SK-N-SH (cell line): ENCODE measurements around the gene MAP3K1.
A peak's percentile ranks its signal among the peaks of the same experiment; 100 is the strongest.

Experiments
- EP300 ChIP-seq, 2 experiments: IDR thresholded peaks; 2 replicates each; pipeline versions ENCODE4 v1.4.0 to v1.6.1; 2012; ENCODE audit warnings: borderline replicate concordance in 1 of 2, low read depth in 1 of 2, low read length in 1 of 2
- EZH2phosphoT487 ChIP-seq: fragments of 200-600 bp; sonication (generic); IDR thresholded peaks from 2 replicates; pipeline ENCODE4 v1.6.1; 2017; ENCODE audit warnings: low read depth, mixed run types, mild to moderate bottlenecking, antibody characterized with exemption, moderate library complexity, borderline replicate concordance
- FOXM1 ChIP-seq: IDR thresholded peaks from 2 replicates; pipeline ENCODE4 v1.4.0; 2012; ENCODE audit warnings: low read depth, mild to moderate bottlenecking
- MEF2A ChIP-seq: IDR thresholded peaks from 2 replicates; pipeline ENCODE4 v1.4.0; 2012; ENCODE audit warnings: low read depth, borderline replicate concordance
- MXI1 ChIP-seq: IDR thresholded peaks from 2 replicates; pipeline ENCODE4 v1.6.1; 2012; ENCODE audit warnings: mild to moderate bottlenecking, low read depth, low read length, improper control_type of control experiment
- NFIC ChIP-seq: IDR thresholded peaks from 2 replicates; pipeline ENCODE4 v1.4.0; 2012; ENCODE audit warnings: borderline replicate concordance
- NRF1 ChIP-seq: IDR thresholded peaks from 2 replicates; pipeline ENCODE4 v1.6.1; 2012; ENCODE audit warnings: low read depth, mild to moderate bottlenecking, low read length
- POLR2AphosphoS5 ChIP-seq: IDR thresholded peaks from 2 replicates; pipeline ENCODE4 v1.6.1; 2012; ENCODE audit warnings: low read depth, low read length
- RXRA ChIP-seq: IDR thresholded peaks from 2 replicates; pipeline ENCODE4 v1.4.0; 2012; ENCODE audit warnings: low read depth, mild to moderate bottlenecking, borderline replicate concordance
- SIN3A ChIP-seq: IDR thresholded peaks from 2 replicates; pipeline ENCODE4 v1.6.1; 2012; ENCODE audit warnings: low read depth, mild to moderate bottlenecking, low read length, moderate library complexity, borderline replicate concordance
- TAF1 ChIP-seq: IDR thresholded peaks from 2 replicates; pipeline ENCODE4 v1.6.1; 2012; ENCODE audit warnings: low read depth, mild to moderate bottlenecking, low read length, moderate library complexity, borderline replicate concordance
- USF1 ChIP-seq: IDR thresholded peaks from 2 replicates; pipeline ENCODE4 v1.4.0; 2012; ENCODE audit warnings: low read depth, borderline replicate concordance
- TF ChIP-seq, protein P1 (sequence below): fragments of 200-600 bp; sonication (generic); IDR thresholded peaks from 2 replicates; pipeline ENCODE4 v1.6.1; 2017; ENCODE audit warnings: antibody characterized with exemption, mild to moderate bottlenecking, moderate library complexity
- TF ChIP-seq, protein P2 (sequence below): IDR thresholded peaks from 2 replicates; pipeline ENCODE4 v1.4.0; 2012; ENCODE audit warnings: low read depth

DNA sequence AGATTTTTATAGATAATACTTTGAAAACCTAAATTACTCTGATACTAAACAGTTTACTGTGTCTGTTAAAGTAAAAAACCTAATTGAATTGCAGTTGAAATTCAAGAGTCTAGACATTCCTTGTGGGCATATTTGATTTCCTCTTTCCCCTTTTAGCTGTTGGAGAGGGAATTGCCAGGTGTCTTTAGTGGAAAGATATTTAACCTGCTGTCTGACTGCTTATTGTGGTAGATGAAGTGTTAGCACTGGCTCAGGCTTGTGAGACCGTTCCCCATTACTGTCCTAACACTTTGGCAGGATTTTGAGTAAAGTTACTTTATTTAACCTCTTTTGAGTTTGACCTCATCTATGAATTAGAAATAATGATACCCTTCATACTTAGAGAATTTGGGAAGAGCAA lies 16.4 kb downstream of the MAP3K1 start:
- TF ChIP-seq, protein P1, sequence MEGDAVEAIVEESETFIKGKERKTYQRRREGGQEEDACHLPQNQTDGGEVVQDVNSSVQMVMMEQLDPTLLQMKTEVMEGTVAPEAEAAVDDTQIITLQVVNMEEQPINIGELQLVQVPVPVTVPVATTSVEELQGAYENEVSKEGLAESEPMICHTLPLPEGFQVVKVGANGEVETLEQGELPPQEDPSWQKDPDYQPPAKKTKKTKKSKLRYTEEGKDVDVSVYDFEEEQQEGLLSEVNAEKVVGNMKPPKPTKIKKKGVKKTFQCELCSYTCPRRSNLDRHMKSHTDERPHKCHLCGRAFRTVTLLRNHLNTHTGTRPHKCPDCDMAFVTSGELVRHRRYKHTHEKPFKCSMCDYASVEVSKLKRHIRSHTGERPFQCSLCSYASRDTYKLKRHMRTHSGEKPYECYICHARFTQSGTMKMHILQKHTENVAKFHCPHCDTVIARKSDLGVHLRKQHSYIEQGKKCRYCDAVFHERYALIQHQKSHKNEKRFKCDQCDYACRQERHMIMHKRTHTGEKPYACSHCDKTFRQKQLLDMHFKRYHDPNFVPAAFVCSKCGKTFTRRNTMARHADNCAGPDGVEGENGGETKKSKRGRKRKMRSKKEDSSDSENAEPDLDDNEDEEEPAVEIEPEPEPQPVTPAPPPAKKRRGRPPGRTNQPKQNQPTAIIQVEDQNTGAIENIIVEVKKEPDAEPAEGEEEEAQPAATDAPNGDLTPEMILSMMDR, result no peak
- TF ChIP-seq MXI1 (no peak), RXRA (no peak), NFIC (no peak), NRF1 (no peak), USF1 (no peak), EZH2phosphoT487 (no peak), MEF2A (no peak), SIN3A (no peak), EP300 (IDR thresholded peaks at IDR 0.05; ENCODE audit: borderline replicate concordance in 1 of 2, low read depth in 1 of 2, low read length in 1 of 2) (peak in 1 of 2 experiments; percentile 12; a peak in 1 of 4 replicates), POLR2AphosphoS5 (no peak), TAF1 (no peak), FOXM1 (no peak)
- TF ChIP-seq, protein P2, sequence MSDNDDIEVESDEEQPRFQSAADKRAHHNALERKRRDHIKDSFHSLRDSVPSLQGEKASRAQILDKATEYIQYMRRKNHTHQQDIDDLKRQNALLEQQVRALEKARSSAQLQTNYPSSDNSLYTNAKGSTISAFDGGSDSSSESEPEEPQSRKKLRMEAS, result no peak
